WTC11 (cell line): ENCODE measurements around the gene IDH3A. TPM values are rescaled to one million over a fixed set of nuclear protein-coding genes. Genes with fewer than 3 reads are reported as not detected.

Source experiments
- ATAC-seq: fragments of 200-7000 bp; cut with Tn5 transposase; 2 replicates; pipeline ENCODE4 v1.10.0; 2021; ENCODE audit warnings: mild to moderate bottlenecking, moderate library complexity
- CTCF ChIA-PET: fragments of 300-600 bp; sonication (Branson Sonifier 250); formaldehyde crosslinking; loops from one replicate; lab custom pipeline; 2021; ENCODE audit warnings: antibody characterized with exemption; lab: Charles Lee
- POLR2A ChIA-PET: fragments of 350-600 bp; sonication (Branson Sonifier 250); formaldehyde crosslinking; loops from one replicate; lab custom pipeline; 2021; ENCODE audit warnings: antibody characterized with exemption; lab: Charles Lee
- DNase-seq: peaks from one replicate; pipeline ENCODE4 v3.0.0; 2021; ENCODE audit warnings: low spot score
- H3K27ac Mint-ChIP-seq: 2 replicates; pipeline ENCODE4 v1.8.0; 2021; ENCODE audit warnings: mixed read lengths
- H3K27me3 Mint-ChIP-seq: 2 replicates; pipeline ENCODE4 v1.8.0; 2021; ENCODE audit warnings: low read depth, mild to moderate bottlenecking, moderate library complexity, mixed read lengths
- H3K36me3 Mint-ChIP-seq: 2 replicates; pipeline ENCODE4 v1.8.0; 2021; ENCODE audit warnings: mixed read lengths
- H3K4me1 Mint-ChIP-seq: 2 replicates; pipeline ENCODE4 v1.8.0; 2022; ENCODE audit warnings: mixed read lengths
- H3K4me3 Mint-ChIP-seq: 2 replicates; pipeline ENCODE4 v1.8.0; 2021; ENCODE audit warnings: mild to moderate bottlenecking, moderate library complexity, mixed read lengths
- H3K9me3 Mint-ChIP-seq: 2 replicates; pipeline ENCODE4 v1.8.0; 2021; ENCODE audit warnings: mixed read lengths
- CREM ChIP-seq: sonication (generic); formaldehyde crosslinking; IDR thresholded peaks from 2 replicates; pipeline ENCODE4 v1.8.1; 2022; ENCODE audit warnings: mild to moderate bottlenecking, missing genetic modification reagents, moderate library complexity
- ESRRA ChIP-seq: sonication (generic); formaldehyde crosslinking; IDR thresholded peaks from 2 replicates; pipeline ENCODE4 v1.8.1; 2022; ENCODE audit warnings: mild to moderate bottlenecking, missing genetic modification reagents, borderline replicate concordance
- ETV6 ChIP-seq: sonication (generic); formaldehyde crosslinking; IDR thresholded peaks from 2 replicates; pipeline ENCODE4 v1.8.1; 2022; ENCODE audit warnings: mild to moderate bottlenecking, missing genetic modification reagents
- GRHL2 ChIP-seq: fragments of 250-450 bp; sonication (Bioruptor Pico); IDR thresholded peaks from 2 replicates; pipeline ENCODE4 v1.8.0; 2022; ENCODE audit warnings: mild to moderate bottlenecking, moderate library complexity; ENCODE audit not compliant: insufficient replicate concordance, severe bottlenecking
- IRF2 ChIP-seq: sonication (generic); formaldehyde crosslinking; IDR thresholded peaks from 2 replicates; pipeline ENCODE4 v1.8.0; 2022; ENCODE audit warnings: low read depth, missing genetic modification reagents, borderline replicate concordance
- NFE2L1 ChIP-seq: sonication (generic); formaldehyde crosslinking; IDR thresholded peaks from 2 replicates; pipeline ENCODE4 v1.8.1; 2023; ENCODE audit warnings: missing genetic modification reagents
- NFYB ChIP-seq: sonication (generic); formaldehyde crosslinking; conservative IDR thresholded peaks from 2 replicates; pipeline ENCODE4 v1.8.0; 2022; ENCODE audit warnings: low read depth, missing genetic modification reagents
- NR1H2 ChIP-seq: sonication (generic); formaldehyde crosslinking; IDR thresholded peaks from 2 replicates; pipeline ENCODE4 v1.9.0; 2021; ENCODE audit warnings: mild to moderate bottlenecking, moderate library complexity, missing genetic modification reagents
- TP53 ChIP-seq: sonication (generic); formaldehyde crosslinking; IDR thresholded peaks from 2 replicates; pipeline ENCODE4 v1.8.1; 2023; ENCODE audit warnings: mild to moderate bottlenecking, missing genetic modification reagents
- total RNA-seq: library from RNA; stranded (reverse); gene quantifications from 3 replicates; pipeline ENCODE4 v1.2.3, GENCODE V29; 2021
- TF ChIP-seq, protein P1 (sequence below): sonication (generic); formaldehyde crosslinking; conservative IDR thresholded peaks from 2 replicates; pipeline ENCODE4 v1.8.1; 2023; ENCODE audit warnings: mild to moderate bottlenecking, low read depth, missing genetic modification reagents, moderate library complexity
- TF ChIP-seq, protein P2 (sequence below): sonication (generic); formaldehyde crosslinking; IDR thresholded peaks from 2 replicates; pipeline ENCODE4 v1.8.1; 2023; ENCODE audit warnings: mild to moderate bottlenecking, missing genetic modification reagents, borderline replicate concordance
- TF ChIP-seq, protein P3 (sequence below): sonication (generic); formaldehyde crosslinking; IDR thresholded peaks from 2 replicates; pipeline ENCODE4 v1.8.1; 2022; ENCODE audit warnings: mild to moderate bottlenecking, moderate library complexity, missing genetic modification reagents
- TF ChIP-seq, protein P4 (sequence below): sonication (generic); formaldehyde crosslinking; IDR thresholded peaks from 2 replicates; pipeline ENCODE4 v1.8.1; 2023; ENCODE audit warnings: mild to moderate bottlenecking, moderate library complexity, missing genetic modification reagents
- TF ChIP-seq, protein P5 (sequence below): sonication (generic); formaldehyde crosslinking; conservative IDR thresholded peaks from 2 replicates; pipeline ENCODE4 v1.8.1; 2022; ENCODE audit warnings: mild to moderate bottlenecking, missing genetic modification reagents
- TF ChIP-seq, protein P6 (sequence below): sonication (generic); formaldehyde crosslinking; IDR thresholded peaks from 2 replicates; pipeline ENCODE4 v1.8.1; 2023; ENCODE audit warnings: mild to moderate bottlenecking, missing genetic modification reagents, moderate library complexity

The IDH3A gene
- total RNA-seq, 1 experiment from 2014 or later = 56.6 TPM

DNA sequence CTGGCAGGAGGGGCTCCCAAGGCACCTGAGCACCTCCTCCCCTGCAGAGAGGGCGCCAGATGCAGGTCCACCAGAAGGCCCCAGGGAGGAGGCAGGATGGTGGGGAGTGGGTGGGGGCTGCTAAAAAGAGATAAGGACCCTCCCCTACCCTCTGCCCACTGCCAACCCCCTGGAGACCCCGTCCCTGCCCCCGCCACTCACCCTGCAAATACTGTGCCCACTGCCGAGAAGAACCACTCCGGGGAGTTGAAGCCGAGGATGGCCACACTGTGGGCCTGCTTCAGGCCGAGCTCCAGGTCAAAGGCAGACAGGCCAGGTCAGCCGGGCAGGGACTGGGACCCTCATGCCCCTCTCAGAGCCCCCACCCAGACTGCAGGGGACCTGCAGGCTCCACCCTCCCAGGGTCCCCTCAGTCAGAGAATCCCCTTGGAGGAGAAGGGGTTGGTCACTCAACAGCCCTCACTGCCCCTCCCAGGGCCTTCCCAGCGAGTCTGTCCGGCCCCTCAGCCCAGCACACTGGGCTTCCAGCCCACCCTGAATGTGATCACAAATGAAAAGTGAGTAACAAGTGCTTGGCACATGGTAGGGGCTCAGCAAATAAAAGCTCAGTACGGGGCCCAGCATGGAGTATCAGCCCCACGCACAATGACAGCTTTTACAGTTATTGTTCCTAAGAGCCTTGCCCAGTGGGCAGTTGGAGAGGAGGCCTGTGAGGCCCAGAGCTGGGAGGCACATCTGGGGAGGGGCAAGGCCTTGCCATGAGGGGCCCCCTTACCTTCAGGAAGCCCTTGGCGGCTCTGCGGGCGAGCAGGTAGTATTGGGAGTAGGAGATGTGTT, 44.8 kb downstream of the IDH3A start (continued):
- TF ChIP-seq, protein P1, sequence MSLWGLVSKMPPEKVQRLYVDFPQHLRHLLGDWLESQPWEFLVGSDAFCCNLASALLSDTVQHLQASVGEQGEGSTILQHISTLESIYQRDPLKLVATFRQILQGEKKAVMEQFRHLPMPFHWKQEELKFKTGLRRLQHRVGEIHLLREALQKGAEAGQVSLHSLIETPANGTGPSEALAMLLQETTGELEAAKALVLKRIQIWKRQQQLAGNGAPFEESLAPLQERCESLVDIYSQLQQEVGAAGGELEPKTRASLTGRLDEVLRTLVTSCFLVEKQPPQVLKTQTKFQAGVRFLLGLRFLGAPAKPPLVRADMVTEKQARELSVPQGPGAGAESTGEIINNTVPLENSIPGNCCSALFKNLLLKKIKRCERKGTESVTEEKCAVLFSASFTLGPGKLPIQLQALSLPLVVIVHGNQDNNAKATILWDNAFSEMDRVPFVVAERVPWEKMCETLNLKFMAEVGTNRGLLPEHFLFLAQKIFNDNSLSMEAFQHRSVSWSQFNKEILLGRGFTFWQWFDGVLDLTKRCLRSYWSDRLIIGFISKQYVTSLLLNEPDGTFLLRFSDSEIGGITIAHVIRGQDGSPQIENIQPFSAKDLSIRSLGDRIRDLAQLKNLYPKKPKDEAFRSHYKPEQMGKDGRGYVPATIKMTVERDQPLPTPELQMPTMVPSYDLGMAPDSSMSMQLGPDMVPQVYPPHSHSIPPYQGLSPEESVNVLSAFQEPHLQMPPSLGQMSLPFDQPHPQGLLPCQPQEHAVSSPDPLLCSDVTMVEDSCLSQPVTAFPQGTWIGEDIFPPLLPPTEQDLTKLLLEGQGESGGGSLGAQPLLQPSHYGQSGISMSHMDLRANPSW (CRISPR knock-in tag) = no peak
- TF ChIP-seq IRF2 (no peak), GRHL2 (CRISPR knock-in tag) (no peak), CREM (CRISPR knock-in tag) (no peak), NFYB (CRISPR knock-in tag) (no peak), TP53 (CRISPR knock-in tag) (no peak), NFE2L1 (CRISPR knock-in tag) (no peak), NR1H2 (CRISPR knock-in tag) (no peak)
- TF ChIP-seq, protein P2, sequence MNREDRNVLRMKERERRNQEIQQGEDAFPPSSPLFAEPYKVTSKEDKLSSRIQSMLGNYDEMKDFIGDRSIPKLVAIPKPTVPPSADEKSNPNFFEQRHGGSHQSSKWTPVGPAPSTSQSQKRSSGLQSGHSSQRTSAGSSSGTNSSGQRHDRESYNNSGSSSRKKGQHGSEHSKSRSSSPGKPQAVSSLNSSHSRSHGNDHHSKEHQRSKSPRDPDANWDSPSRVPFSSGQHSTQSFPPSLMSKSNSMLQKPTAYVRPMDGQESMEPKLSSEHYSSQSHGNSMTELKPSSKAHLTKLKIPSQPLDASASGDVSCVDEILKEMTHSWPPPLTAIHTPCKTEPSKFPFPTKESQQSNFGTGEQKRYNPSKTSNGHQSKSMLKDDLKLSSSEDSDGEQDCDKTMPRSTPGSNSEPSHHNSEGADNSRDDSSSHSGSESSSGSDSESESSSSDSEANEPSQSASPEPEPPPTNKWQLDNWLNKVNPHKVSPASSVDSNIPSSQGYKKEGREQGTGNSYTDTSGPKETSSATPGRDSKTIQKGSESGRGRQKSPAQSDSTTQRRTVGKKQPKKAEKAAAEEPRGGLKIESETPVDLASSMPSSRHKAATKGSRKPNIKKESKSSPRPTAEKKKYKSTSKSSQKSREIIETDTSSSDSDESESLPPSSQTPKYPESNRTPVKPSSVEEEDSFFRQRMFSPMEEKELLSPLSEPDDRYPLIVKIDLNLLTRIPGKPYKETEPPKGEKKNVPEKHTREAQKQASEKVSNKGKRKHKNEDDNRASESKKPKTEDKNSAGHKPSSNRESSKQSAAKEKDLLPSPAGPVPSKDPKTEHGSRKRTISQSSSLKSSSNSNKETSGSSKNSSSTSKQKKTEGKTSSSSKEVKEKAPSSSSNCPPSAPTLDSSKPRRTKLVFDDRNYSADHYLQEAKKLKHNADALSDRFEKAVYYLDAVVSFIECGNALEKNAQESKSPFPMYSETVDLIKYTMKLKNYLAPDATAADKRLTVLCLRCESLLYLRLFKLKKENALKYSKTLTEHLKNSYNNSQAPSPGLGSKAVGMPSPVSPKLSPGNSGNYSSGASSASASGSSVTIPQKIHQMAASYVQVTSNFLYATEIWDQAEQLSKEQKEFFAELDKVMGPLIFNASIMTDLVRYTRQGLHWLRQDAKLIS (CRISPR knock-in tag) = no peak
- TF ChIP-seq, protein P3, sequence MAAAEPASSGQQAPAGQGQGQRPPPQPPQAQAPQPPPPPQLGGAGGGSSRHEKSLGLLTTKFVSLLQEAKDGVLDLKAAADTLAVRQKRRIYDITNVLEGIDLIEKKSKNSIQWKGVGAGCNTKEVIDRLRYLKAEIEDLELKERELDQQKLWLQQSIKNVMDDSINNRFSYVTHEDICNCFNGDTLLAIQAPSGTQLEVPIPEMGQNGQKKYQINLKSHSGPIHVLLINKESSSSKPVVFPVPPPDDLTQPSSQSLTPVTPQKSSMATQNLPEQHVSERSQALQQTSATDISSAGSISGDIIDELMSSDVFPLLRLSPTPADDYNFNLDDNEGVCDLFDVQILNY (CRISPR knock-in tag) = no peak

DNA sequence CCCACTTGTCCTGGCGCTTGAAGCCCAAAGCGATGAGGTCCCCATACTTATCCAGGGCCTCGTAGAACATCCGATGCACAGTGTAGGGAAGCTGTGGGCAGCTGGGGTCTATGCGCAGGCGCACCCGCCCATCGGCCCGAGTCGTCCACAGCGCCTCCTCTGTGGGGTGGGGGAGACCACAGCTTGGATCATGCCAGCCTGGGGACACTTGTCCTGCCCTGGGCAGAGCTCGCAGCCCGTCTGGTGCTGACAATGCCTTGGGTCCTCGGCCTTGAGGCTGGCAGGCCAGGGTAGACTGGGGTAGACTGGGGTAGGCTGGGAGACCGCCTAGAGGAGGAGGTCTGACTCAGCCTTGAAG, 45.4 kb downstream of the IDH3A start:
- no peak overlapping the region for H3K27ac Mint-ChIP-seq

More for the DNA sequence above, 45.4 kb downstream of the IDH3A start:
- no peaks in the 10 kb centered on the region for H3K36me3 Mint-ChIP-seq
- ChIA-PET CTCF (interaction anchor here (1.0 to 3.9 kb wide), 12 partner anchors 10 to 235 kb away, joined by 3 to 45 read pairs (median 8); partner anchors contain the start of gene SKIC8), POLR2A (no interaction called here)
- H3K27me3 Mint-ChIP-seq = no peaks in the 10 kb centered on the region
- H3K4me3 Mint-ChIP-seq = no peak overlapping the region
- ATAC-seq (no peak), DNase-seq (no peak)
- H3K9me3 Mint-ChIP-seq = peaks cover 15% of the 10 kb centered on the region
- H3K4me1 Mint-ChIP-seq = no peaks in the 10 kb centered on the region
- no peak for TF ChIP-seq ESRRA
- TF ChIP-seq, protein P4, sequence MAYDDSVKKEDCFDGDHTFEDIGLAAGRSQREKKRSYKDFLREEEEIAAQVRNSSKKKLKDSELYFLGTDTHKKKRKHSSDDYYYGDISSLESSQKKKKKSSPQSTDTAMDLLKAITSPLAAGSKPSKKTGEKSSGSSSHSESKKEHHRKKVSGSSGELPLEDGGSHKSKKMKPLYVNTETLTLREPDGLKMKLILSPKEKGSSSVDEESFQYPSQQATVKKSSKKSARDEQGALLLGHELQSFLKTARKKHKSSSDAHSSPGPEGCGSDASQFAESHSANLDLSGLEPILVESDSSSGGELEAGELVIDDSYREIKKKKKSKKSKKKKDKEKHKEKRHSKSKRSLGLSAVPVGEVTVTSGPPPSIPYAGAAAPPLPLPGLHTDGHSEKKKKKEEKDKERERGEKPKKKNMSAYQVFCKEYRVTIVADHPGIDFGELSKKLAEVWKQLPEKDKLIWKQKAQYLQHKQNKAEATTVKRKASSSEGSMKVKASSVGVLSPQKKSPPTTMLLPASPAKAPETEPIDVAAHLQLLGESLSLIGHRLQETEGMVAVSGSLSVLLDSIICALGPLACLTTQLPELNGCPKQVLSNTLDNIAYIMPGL (CRISPR knock-in tag) = no peak
- TF ChIP-seq ETV6 (CRISPR knock-in tag) = no peak
- TF ChIP-seq, protein P5, sequence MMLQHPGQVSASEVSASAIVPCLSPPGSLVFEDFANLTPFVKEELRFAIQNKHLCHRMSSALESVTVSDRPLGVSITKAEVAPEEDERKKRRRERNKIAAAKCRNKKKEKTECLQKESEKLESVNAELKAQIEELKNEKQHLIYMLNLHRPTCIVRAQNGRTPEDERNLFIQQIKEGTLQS = no peak
- TF ChIP-seq, protein P6, sequence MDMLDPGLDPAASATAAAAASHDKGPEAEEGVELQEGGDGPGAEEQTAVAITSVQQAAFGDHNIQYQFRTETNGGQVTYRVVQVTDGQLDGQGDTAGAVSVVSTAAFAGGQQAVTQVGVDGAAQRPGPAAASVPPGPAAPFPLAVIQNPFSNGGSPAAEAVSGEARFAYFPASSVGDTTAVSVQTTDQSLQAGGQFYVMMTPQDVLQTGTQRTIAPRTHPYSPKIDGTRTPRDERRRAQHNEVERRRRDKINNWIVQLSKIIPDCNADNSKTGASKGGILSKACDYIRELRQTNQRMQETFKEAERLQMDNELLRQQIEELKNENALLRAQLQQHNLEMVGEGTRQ = no peak
- TF ChIP-seq, all 79 proteins: peak for 0
